Measurements from ENCODE around the gene PTPRM.

GRCh38 chr18:8286303-8286702 is 719.2 kb downstream of the PTPRM start:
- TF ChIP-seq, protein P1, sequence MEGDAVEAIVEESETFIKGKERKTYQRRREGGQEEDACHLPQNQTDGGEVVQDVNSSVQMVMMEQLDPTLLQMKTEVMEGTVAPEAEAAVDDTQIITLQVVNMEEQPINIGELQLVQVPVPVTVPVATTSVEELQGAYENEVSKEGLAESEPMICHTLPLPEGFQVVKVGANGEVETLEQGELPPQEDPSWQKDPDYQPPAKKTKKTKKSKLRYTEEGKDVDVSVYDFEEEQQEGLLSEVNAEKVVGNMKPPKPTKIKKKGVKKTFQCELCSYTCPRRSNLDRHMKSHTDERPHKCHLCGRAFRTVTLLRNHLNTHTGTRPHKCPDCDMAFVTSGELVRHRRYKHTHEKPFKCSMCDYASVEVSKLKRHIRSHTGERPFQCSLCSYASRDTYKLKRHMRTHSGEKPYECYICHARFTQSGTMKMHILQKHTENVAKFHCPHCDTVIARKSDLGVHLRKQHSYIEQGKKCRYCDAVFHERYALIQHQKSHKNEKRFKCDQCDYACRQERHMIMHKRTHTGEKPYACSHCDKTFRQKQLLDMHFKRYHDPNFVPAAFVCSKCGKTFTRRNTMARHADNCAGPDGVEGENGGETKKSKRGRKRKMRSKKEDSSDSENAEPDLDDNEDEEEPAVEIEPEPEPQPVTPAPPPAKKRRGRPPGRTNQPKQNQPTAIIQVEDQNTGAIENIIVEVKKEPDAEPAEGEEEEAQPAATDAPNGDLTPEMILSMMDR (IDR thresholded peaks at IDR 0.05), result no peak
- TF ChIP-seq EZH2 (IDR thresholded peaks at IDR 0.05), result no peak
- no peak for TF ChIP-seq EZH2phosphoT487 (IDR thresholded peaks at IDR 0.05)

Measured in neural progenitor cell (in vitro differentiated cells).